Skeletal muscle satellite cell (primary cell): ENCODE measurements around the gene HTR4.
"Not testable (repeated sequence)": the region's sequence is repeated elsewhere in the genome, so short reads cannot be mapped to it uniquely, and the experiment has no call there.

Experiments used
- H3K27me3 ChIP-seq: 2 replicates; pipeline ENCODE4 v1.7.0; 2013; ENCODE audit warnings: low read length; ENCODE audit not compliant: control insufficient read depth, insufficient read depth
- H3K36me3 ChIP-seq: 2 replicates; pipeline ENCODE4 v1.7.0; 2013; ENCODE audit warnings: mild to moderate bottlenecking, control low read depth, low read length; ENCODE audit not compliant: insufficient read depth
- H3K4me1 ChIP-seq: 2 replicates; pipeline ENCODE4 v1.7.0; 2013; ENCODE audit warnings: low read length; ENCODE audit not compliant: control insufficient read depth, insufficient read depth
- H3K4me2 ChIP-seq: 2 replicates; pipeline ENCODE4 v1.7.0; 2013; ENCODE audit warnings: mild to moderate bottlenecking, low read length
- H3K4me3 ChIP-seq: 2 replicates; pipeline ENCODE4 v1.7.0; 2013; ENCODE audit warnings: low read length
- H3K9ac ChIP-seq: 2 replicates; pipeline ENCODE4 v1.7.0; 2013; ENCODE audit warnings: mild to moderate bottlenecking, low read depth, low read length, moderate library complexity
- H3K9me3 ChIP-seq: replicated peaks from 2 replicates; pipeline ENCODE4 v1.7.0; 2013; ENCODE audit warnings: mild to moderate bottlenecking, control low read depth, low read length

The HTR4 gene

DNA sequence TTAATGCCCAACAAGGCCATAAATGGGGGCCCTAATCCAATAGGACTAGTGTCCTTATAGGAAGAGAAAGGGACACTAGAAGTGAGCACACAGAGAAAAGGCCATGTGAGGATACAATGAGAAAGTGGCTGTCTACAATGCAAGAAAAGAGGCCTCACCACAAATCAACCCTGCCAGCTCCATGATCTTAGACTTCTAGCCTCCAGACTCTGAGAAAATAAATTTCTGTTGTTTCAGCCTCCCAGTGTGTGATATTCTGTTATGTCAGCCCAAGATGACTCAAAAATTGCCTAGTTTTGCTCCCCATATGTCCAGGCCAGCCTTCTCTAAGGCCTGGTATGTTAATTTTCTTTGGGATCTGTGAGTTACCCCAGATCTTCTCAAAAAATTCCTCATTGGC lies 32.3 kb upstream of the HTR4 start:
- Histone ChIP-seq H3K4me1 (no peaks in the 10 kb centered on the region), H3K27me3 (peaks cover 15% of the 10 kb centered on the region), H3K9me3 (no peaks in the 10 kb centered on the region), H3K9ac (no peak overlapping the region), H3K4me3 (no peak overlapping the region), H3K36me3 (no peaks in the 10 kb centered on the region), H3K4me2 (no peak overlapping the region)

DNA sequence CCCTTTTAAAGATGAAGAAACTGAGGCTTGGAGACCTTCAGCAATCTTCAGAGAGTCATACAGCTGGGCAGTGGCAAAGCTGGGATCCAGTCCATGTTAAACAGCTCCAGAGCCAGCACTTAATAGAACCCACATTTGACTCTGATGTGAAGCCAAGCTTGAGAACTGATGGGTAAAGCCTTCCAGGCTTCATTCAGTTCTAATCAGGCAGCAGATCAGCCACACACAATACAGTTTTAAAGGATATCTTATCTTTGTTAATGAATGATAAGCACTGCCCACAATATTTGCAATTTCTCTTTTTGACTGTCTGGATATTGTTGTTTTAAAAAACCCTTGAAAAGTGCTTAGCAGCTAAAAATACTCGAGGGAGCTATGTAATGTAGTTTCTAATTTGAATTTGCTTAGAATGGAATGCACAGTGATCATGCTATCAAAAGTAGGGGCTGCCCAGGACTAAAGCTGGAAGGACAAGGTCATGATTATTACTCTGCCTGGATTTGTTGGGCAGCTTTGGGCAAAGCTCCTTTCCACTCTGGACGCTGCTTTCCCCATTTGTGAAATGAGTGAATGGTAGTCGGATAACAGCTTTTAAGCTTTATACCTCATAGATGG lies 31.3 kb upstream of the HTR4 start:
- peaks cover 20% of the 10 kb centered on the region for H3K27me3 ChIP-seq
- no peak overlapping the region for H3K9ac ChIP-seq
- H3K36me3 ChIP-seq: no peaks in the 10 kb centered on the region
- H3K4me3 ChIP-seq: no peak overlapping the region
- H3K9me3 ChIP-seq: no peaks in the 10 kb centered on the region
- no peak overlapping the region for H3K4me2 ChIP-seq
- H3K4me1 ChIP-seq: no peaks in the 10 kb centered on the region

DNA sequence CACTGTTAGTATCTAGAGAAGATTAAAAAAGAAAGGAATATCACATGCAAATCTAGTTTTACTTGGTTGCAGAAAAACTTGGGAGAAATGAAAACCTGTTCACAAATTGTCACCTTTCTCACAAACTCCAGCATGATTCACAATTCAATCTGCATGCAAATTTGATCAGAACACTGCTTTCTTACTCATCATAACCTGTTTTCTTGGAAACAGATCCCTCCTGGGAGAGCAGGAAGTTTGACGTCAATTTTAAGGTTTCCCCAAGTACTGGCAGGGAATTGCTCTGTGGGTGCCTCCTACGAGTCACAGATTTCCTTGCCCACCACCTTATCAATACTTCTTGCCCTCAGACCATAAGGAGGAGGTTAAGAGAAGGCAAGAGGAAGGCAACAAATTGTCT lies 30.2 kb upstream of the HTR4 start:
- no peak overlapping the region for H3K4me3 ChIP-seq
- H3K36me3 ChIP-seq: no peaks in the 10 kb centered on the region
- no peak overlapping the region for H3K9ac ChIP-seq
- H3K9me3 ChIP-seq: no peaks in the 10 kb centered on the region
- H3K27me3 ChIP-seq: peaks cover 20% of the 10 kb centered on the region
- H3K4me1 ChIP-seq: no peaks in the 10 kb centered on the region
- no peak overlapping the region for H3K4me2 ChIP-seq

- Histone ChIP-seq H3K36me3 (no peaks in the 10 kb centered on the region), H3K4me1 (no peaks in the 10 kb centered on the region), H3K9me3 (no peaks in the 10 kb centered on the region), H3K27me3 (peaks cover 21% of the 10 kb centered on the region), H3K4me2 (no peak overlapping the region), H3K4me3 (no peak overlapping the region), H3K9ac (no peak overlapping the region)
Observed at GRCh38 chr5:148683651-148684050, 29.3 kb upstream of the HTR4 start.

GRCh38 chr5:148682058-148683026 lies 28.0 kb upstream of the HTR4 start:
- no peaks in the 10 kb centered on the region for H3K36me3 ChIP-seq
- no peak overlapping the region for H3K9ac ChIP-seq
- no peak overlapping the region for H3K4me2 ChIP-seq
- H3K4me3 ChIP-seq: no peak overlapping the region
- no peaks in the 10 kb centered on the region for H3K9me3 ChIP-seq
- H3K27me3 ChIP-seq: peaks cover 31% of the 10 kb centered on the region
- no peaks in the 10 kb centered on the region for H3K4me1 ChIP-seq

- Histone ChIP-seq H3K4me3 (no peak overlapping the region), H3K4me2 (no peak overlapping the region), H3K36me3 (no peaks in the 10 kb centered on the region), H3K9ac (no peak overlapping the region), H3K9me3 (no peaks in the 10 kb centered on the region), H3K27me3 (peaks cover 34% of the 10 kb centered on the region), H3K4me1 (no peaks in the 10 kb centered on the region)
Observed at GRCh38 chr5:148681157-148682057, 27.1 kb upstream of the HTR4 start.

DNA sequence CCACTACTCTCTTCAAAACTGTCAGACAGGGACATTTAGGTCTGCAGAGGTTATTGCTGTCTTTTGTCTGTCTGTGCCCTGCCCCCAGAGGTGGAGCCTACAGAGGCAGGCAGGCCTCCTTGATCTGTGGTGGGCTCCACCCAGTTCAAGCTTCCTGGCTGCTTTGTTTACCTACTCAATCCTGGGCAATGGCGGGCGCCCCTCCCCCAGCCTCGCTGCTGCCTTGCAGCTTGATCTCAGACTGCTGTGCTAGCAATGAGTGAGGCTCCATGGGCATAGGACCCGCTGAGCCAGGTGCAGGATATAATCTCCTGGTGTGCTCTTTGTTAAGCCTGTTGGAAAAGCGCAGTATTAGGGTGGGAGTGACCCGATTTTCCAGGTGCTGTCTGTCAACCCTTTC lies 19.4 kb upstream of the HTR4 start:
- not testable (repeated sequence) for H3K36me3 ChIP-seq, H3K4me1 ChIP-seq, H3K9ac ChIP-seq, H3K4me3 ChIP-seq, H3K4me2 ChIP-seq, H3K9me3 ChIP-seq
- peaks cover 14% of the 10 kb centered on the region for H3K27me3 ChIP-seq

GRCh38 chr5:148666353-148666752 lies 12.0 kb upstream of the HTR4 start:
- Histone ChIP-seq H3K36me3 (no peaks in the 10 kb centered on the region), H3K9me3 (no peaks in the 10 kb centered on the region), H3K4me1 (no peaks in the 10 kb centered on the region), H3K4me3 (no peak overlapping the region), H3K27me3 (peaks cover 17% of the 10 kb centered on the region), H3K4me2 (no peak overlapping the region), H3K9ac (no peak overlapping the region)

GRCh38 chr5:148665431-148665830 lies 11.1 kb upstream of the HTR4 start:
- Histone ChIP-seq H3K27me3 (peaks cover 26% of the 10 kb centered on the region), H3K9me3 (no peaks in the 10 kb centered on the region), H3K4me2 (no peak overlapping the region), H3K4me1 (no peaks in the 10 kb centered on the region), H3K36me3 (no peaks in the 10 kb centered on the region), H3K9ac (no peak overlapping the region), H3K4me3 (no peak overlapping the region)

DNA sequence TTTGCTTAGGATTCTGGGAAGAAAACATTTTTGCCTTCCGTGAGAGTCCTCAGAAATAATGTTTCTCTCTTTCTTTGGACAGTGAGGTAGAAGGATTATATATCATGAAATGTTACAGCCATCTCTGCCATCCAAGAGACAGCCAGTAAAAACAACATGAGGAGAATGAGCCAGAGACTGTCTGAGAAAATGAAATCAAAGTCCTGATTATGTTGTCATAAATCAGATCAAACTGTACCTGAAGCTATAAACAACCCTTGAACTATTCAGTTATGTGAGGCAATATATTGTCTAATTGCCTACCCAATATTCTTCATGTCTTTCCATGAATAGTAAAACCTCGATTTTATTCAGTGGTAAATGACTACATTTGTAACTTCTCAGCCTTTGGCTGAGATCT lies 9.2 kb upstream of the HTR4 start:
- Histone ChIP-seq H3K36me3 (no peaks in the 10 kb centered on the region), H3K4me1 (no peaks in the 10 kb centered on the region), H3K27me3 (peaks cover 40% of the 10 kb centered on the region), H3K9ac (no peak overlapping the region), H3K4me3 (no peak overlapping the region), H3K9me3 (no peaks in the 10 kb centered on the region), H3K4me2 (no peak overlapping the region)

GRCh38 chr5:148660346-148660660 lies 6.0 kb upstream of the HTR4 start:
- Histone ChIP-seq H3K4me2 (no peak overlapping the region), H3K27me3 (peaks cover 66% of the 10 kb centered on the region), H3K4me3 (no peak overlapping the region), H3K4me1 (no peaks in the 10 kb centered on the region), H3K9ac (no peak overlapping the region), H3K9me3 (no peaks in the 10 kb centered on the region), H3K36me3 (no peaks in the 10 kb centered on the region)
